GM19395 (cell line): Measurements from ENCODE around the gene ING3.
"Not testable (repeated sequence)": the region's sequence is repeated elsewhere in the genome, so short reads cannot be mapped to it uniquely, and the experiment has no call there.

Experiments
- ATAC-seq: cut with Tn5 transposase; IDR thresholded peaks from one replicate; pipeline ENCODE4 v1.9.1; 2021; ENCODE audit warnings: mild to moderate bottlenecking, moderate library complexity; ENCODE audit not compliant: unreplicated experiment

The ING3 gene

GRCh38 chr7:120949998-120950538 is 509 bp upstream of the ING3 start:
- no peak for ATAC-seq

GRCh38 chr7:120951309-120951699 is 727 bp downstream of the ING3 start:
- no peak for ATAC-seq

- ATAC-seq: no peak
These were observed 1.2 kb downstream of the ING3 start for GRCh38 chr7:120951826-120952225.

- peak; percentile 30 for ATAC-seq
These were observed 5.1 kb downstream of the ING3 start for GRCh38 chr7:120955577-120956149.

- no peak for ATAC-seq
These were observed 9.4 kb downstream of the ING3 start for GRCh38 chr7:120959929-120960484.

- no peak for ATAC-seq
These were observed 10.1 kb downstream of the ING3 start for GRCh38 chr7:120960714-120961113.

- no peak for ATAC-seq
These were observed 11.1 kb downstream of the ING3 start for GRCh38 chr7:120961638-120962173.

GRCh38 chr7:120964088-120964487 is 13.5 kb downstream of the ING3 start:
- no peak for ATAC-seq

- ATAC-seq: no peak
These were observed 16.4 kb downstream of the ING3 start for GRCh38 chr7:120966961-120967360.

- ATAC-seq: no peak
These were observed 23.3 kb downstream of the ING3 start for GRCh38 chr7:120973849-120974248.

GRCh38 chr7:120979765-120980499 is 29.4 kb downstream of the ING3 start:
- ATAC-seq: no peak

GRCh38 chr7:120981117-120981516 is 30.5 kb downstream of the ING3 start:
- no peak for ATAC-seq

GRCh38 chr7:120981888-120982615 is 31.5 kb downstream of the ING3 start:
- no peak for ATAC-seq

- not testable (repeated sequence) for ATAC-seq
These were observed 33.0 kb downstream of the ING3 start for GRCh38 chr7:120983592-120983991.

GRCh38 chr7:120984406-120984805 is 33.8 kb downstream of the ING3 start:
- no peak for ATAC-seq

- ATAC-seq: no peak
These were observed 34.7 kb downstream of the ING3 start for GRCh38 chr7:120985130-120985758.

GRCh38 chr7:120985839-120986238 is 35.3 kb downstream of the ING3 start:
- ATAC-seq: no peak

- ATAC-seq: no peak
These were observed 36.1 kb downstream of the ING3 start for GRCh38 chr7:120986650-120987049.

GRCh38 chr7:120987280-120987679 is 36.7 kb downstream of the ING3 start:
- no peak for ATAC-seq

- peak; percentile 95 for ATAC-seq
These were observed 37.4 kb downstream of the ING3 start for GRCh38 chr7:120987683-120988590.
